T-helper 1 cell treated with Interleukin-12 subunit alpha and Interleukin-12 subunit beta and Interleukin-4 antibody, amounts not matched to agents 30 μg/mL and 1 μg/mL, for 36 hours (primary cell): Measurements from ENCODE around the gene MKNK1.
A peak's percentile ranks its signal among the peaks of the same experiment; 100 is the strongest.

ENCODE experiments used
- H3K27ac Mint-ChIP-seq: one replicate; pipeline ENCODE4 v1.8.0; 2021; ENCODE audit warnings: mild to moderate bottlenecking, mixed read lengths
- H3K27me3 Mint-ChIP-seq: one replicate; pipeline ENCODE4 v1.8.0; 2021; ENCODE audit warnings: low read depth, mixed read lengths
- H3K36me3 Mint-ChIP-seq: one replicate; pipeline ENCODE4 v1.8.0; 2021; ENCODE audit warnings: low read depth, mixed read lengths
- H3K4me1 Mint-ChIP-seq: one replicate; pipeline ENCODE4 v1.8.0; 2021; ENCODE audit warnings: low read depth, mixed read lengths
- H3K4me3 Mint-ChIP-seq: one replicate; pipeline ENCODE4 v1.8.0; 2021; ENCODE audit warnings: mild to moderate bottlenecking, moderate library complexity, mixed read lengths
- H3K9me3 Mint-ChIP-seq: one replicate; pipeline ENCODE4 v1.8.0; 2021; ENCODE audit warnings: mixed read lengths

The MKNK1 gene

GRCh38 chr1:46553506-46553905 lies 50.6 kb downstream of the MKNK1 start:
- no peak overlapping the region for H3K27ac Mint-ChIP-seq
- no peak overlapping the region for H3K4me3 Mint-ChIP-seq
- H3K9me3 Mint-ChIP-seq = no peaks in the 10 kb centered on the region
- peaks cover 6% of the 10 kb centered on the region for H3K36me3 Mint-ChIP-seq
- H3K4me1 Mint-ChIP-seq = peaks cover 9% of the 10 kb centered on the region
- H3K27me3 Mint-ChIP-seq = no peaks in the 10 kb centered on the region

- H3K27ac Mint-ChIP-seq = no peak overlapping the region
- H3K36me3 Mint-ChIP-seq = peaks cover 3% of the 10 kb centered on the region
- H3K4me1 Mint-ChIP-seq = peaks cover 9% of the 10 kb centered on the region
- H3K27me3 Mint-ChIP-seq = no peaks in the 10 kb centered on the region
- no peaks in the 10 kb centered on the region for H3K9me3 Mint-ChIP-seq
- no peak overlapping the region for H3K4me3 Mint-ChIP-seq
Measured at GRCh38 chr1:46552357-46553237, 51.5 kb downstream of the MKNK1 start.

- H3K27me3 Mint-ChIP-seq = peaks cover 3% of the 10 kb centered on the region
Measured at GRCh38 chr1:46551597-46552095, 52.4 kb downstream of the MKNK1 start, which contains the start of gene KNCN. KNCN (minus strand) TSS chr1:46551647; CDS start chr1:46551215, 432 bp downstream.

GRCh38 chr1:46550751-46551231 lies 53.3 kb downstream of the MKNK1 start:
- Mint-ChIP-seq H3K4me3 (no peak overlapping the region), H3K36me3 (no peaks in the 10 kb centered on the region), H3K27ac (no peak overlapping the region), H3K4me1 (peaks cover 9% of the 10 kb centered on the region), H3K9me3 (no peaks in the 10 kb centered on the region), H3K27me3 (peaks cover 12% of the 10 kb centered on the region)

More at GRCh38 chr1:46551597-46552095, 52.4 kb downstream of the MKNK1 start, which contains the start of gene KNCN:
- H3K4me3 Mint-ChIP-seq = no peak within 1 kb of the TSS
- no peak within 1 kb of the TSS for H3K27ac Mint-ChIP-seq
- H3K9me3 Mint-ChIP-seq = no peaks in the 10 kb centered on the region
- peaks cover 9% of the 10 kb centered on the region for H3K4me1 Mint-ChIP-seq
- no peaks in the 10 kb centered on the region for H3K36me3 Mint-ChIP-seq

GRCh38 chr1:46549697-46550681 lies 54.1 kb downstream of the MKNK1 start:
- no peaks in the 10 kb centered on the region for H3K36me3 Mint-ChIP-seq
- peaks cover 20% of the 10 kb centered on the region for H3K27me3 Mint-ChIP-seq
- H3K9me3 Mint-ChIP-seq = no peaks in the 10 kb centered on the region
- H3K4me1 Mint-ChIP-seq = peaks cover 12% of the 10 kb centered on the region
- no peak overlapping the region for H3K4me3 Mint-ChIP-seq
- H3K27ac Mint-ChIP-seq = peak overlapping the region; percentile 65

- peaks cover 40% of the 10 kb centered on the region for H3K27me3 Mint-ChIP-seq
- no peak overlapping the region for H3K4me3 Mint-ChIP-seq
- peaks cover 14% of the 10 kb centered on the region for H3K4me1 Mint-ChIP-seq
- H3K27ac Mint-ChIP-seq = no peak overlapping the region
- H3K9me3 Mint-ChIP-seq = no peaks in the 10 kb centered on the region
- no peaks in the 10 kb centered on the region for H3K36me3 Mint-ChIP-seq
Measured at GRCh38 chr1:46547481-46548383, 56.3 kb downstream of the MKNK1 start.

- Mint-ChIP-seq H3K9me3 (no peaks in the 10 kb centered on the region), H3K36me3 (no peaks in the 10 kb centered on the region), H3K4me1 (peaks cover 14% of the 10 kb centered on the region), H3K27ac (no peak overlapping the region), H3K27me3 (peaks cover 53% of the 10 kb centered on the region), H3K4me3 (no peak overlapping the region)
Measured at GRCh38 chr1:46546210-46546609, 57.9 kb downstream of the MKNK1 start.

- Mint-ChIP-seq H3K27ac (no peak overlapping the region), H3K4me1 (peaks cover 14% of the 10 kb centered on the region), H3K36me3 (no peaks in the 10 kb centered on the region), H3K27me3 (peaks cover 54% of the 10 kb centered on the region), H3K9me3 (no peaks in the 10 kb centered on the region), H3K4me3 (no peak overlapping the region)
Measured at GRCh38 chr1:46545784-46546183, 58.3 kb downstream of the MKNK1 start.

- Mint-ChIP-seq H3K27me3 (peaks cover 60% of the 10 kb centered on the region), H3K4me3 (no peak overlapping the region), H3K4me1 (peaks cover 11% of the 10 kb centered on the region), H3K27ac (no peak overlapping the region), H3K9me3 (no peaks in the 10 kb centered on the region), H3K36me3 (no peaks in the 10 kb centered on the region)
Measured at GRCh38 chr1:46544561-46545240, 59.4 kb downstream of the MKNK1 start.

- Mint-ChIP-seq H3K4me3 (no peak overlapping the region), H3K27ac (no peak overlapping the region), H3K9me3 (no peaks in the 10 kb centered on the region), H3K27me3 (peaks cover 60% of the 10 kb centered on the region), H3K36me3 (no peaks in the 10 kb centered on the region), H3K4me1 (peaks cover 5% of the 10 kb centered on the region)
Measured at GRCh38 chr1:46543761-46544560, 60.1 kb downstream of the MKNK1 start.

GRCh38 chr1:46543382-46543760 lies 60.7 kb downstream of the MKNK1 start:
- peaks cover 5% of the 10 kb centered on the region for H3K4me1 Mint-ChIP-seq
- H3K9me3 Mint-ChIP-seq = no peaks in the 10 kb centered on the region
- no peak overlapping the region for H3K27ac Mint-ChIP-seq
- peaks cover 64% of the 10 kb centered on the region for H3K27me3 Mint-ChIP-seq
- no peaks in the 10 kb centered on the region for H3K36me3 Mint-ChIP-seq
- no peak overlapping the region for H3K4me3 Mint-ChIP-seq

GRCh38 chr1:46539972-46540371 lies 64.1 kb downstream of the MKNK1 start:
- H3K9me3 Mint-ChIP-seq = no peaks in the 10 kb centered on the region
- peaks cover 66% of the 10 kb centered on the region for H3K27me3 Mint-ChIP-seq
- no peaks in the 10 kb centered on the region for H3K36me3 Mint-ChIP-seq
- no peak overlapping the region for H3K27ac Mint-ChIP-seq
- no peak overlapping the region for H3K4me3 Mint-ChIP-seq
- peaks cover 1% of the 10 kb centered on the region for H3K4me1 Mint-ChIP-seq
